Osteocyte (in vitro differentiated cells): ENCODE data around the gene TTI1. TPM values are rescaled to one million over a fixed set of nuclear protein-coding genes. Genes with fewer than 3 reads are reported as not detected.

Source experiments
- DNase-seq: peaks from one replicate; pipeline ENCODE4 v3.0.0; 2021; ENCODE audit warnings: mixed read lengths; ENCODE audit not compliant: unreplicated experiment; ENCODE audit errors: extremely low spot score
- H3K27ac Mint-ChIP-seq: one replicate; pipeline ENCODE4 v1.8.0; 2021; ENCODE audit warnings: mild to moderate bottlenecking, mixed read lengths; ENCODE audit not compliant: unreplicated experiment
- H3K27me3 Mint-ChIP-seq: one replicate; pipeline ENCODE4 v1.8.0; 2021; ENCODE audit warnings: mixed read lengths; ENCODE audit not compliant: unreplicated experiment
- H3K36me3 Mint-ChIP-seq: one replicate; pipeline ENCODE4 v1.8.0; 2021; ENCODE audit warnings: mixed read lengths; ENCODE audit not compliant: unreplicated experiment
- H3K4me1 Mint-ChIP-seq: one replicate; pipeline ENCODE4 v1.8.0; 2021; ENCODE audit warnings: mixed read lengths; ENCODE audit not compliant: unreplicated experiment
- H3K4me3 Mint-ChIP-seq: one replicate; pipeline ENCODE4 v1.8.0; 2021; ENCODE audit warnings: mild to moderate bottlenecking, moderate library complexity, mixed read lengths; ENCODE audit not compliant: unreplicated experiment
- H3K9me3 Mint-ChIP-seq: one replicate; pipeline ENCODE4 v1.8.0; 2021; ENCODE audit warnings: mixed read lengths; ENCODE audit not compliant: unreplicated experiment
- total RNA-seq: library from RNA; stranded (reverse); gene quantifications from 2 replicates; pipeline ENCODE4 v1.2.1, GENCODE V29; 2021
- TF ChIP-seq, protein P1 (sequence below): fragments of 200-600 bp; sonication (generic); IDR thresholded peaks from 2 replicates; pipeline ENCODE4 v1.5.0; 2021; ENCODE audit warnings: antibody characterized with exemption, mild to moderate bottlenecking, moderate library complexity

TTI1 gene
- total RNA-seq, 1 donor from 2014 or later: 16.2 TPM

DNA sequence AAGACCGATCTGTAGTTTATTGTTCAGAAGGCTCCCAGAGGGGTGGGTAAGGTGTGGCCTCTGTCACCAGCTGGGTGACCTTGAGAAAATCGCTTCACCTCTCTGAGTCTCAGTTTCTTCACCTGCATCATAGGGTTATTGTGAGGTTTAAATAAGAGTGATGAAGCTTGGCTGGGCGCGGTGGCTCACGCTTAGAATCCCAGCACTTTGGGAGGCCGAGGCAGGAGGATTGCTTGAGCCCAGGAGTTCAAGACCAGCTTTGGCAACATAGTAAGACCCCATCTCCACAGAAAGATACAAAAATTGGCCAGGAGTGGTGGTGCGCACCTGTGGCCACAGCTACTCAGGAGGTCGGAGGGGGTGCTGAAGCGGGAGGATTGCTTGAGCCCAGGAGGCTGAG lies 94.3 kb downstream of the TTI1 start:
- Mint-ChIP-seq H3K27me3 (no peaks in the 10 kb centered on the region), H3K4me3 (no peak overlapping the region), H3K27ac (no peak overlapping the region), H3K4me1 (no peaks in the 10 kb centered on the region), H3K36me3 (peaks cover 4% of the 10 kb centered on the region), H3K9me3 (no peaks in the 10 kb centered on the region)
- DNase-seq: no peak
- TF ChIP-seq, protein P1, sequence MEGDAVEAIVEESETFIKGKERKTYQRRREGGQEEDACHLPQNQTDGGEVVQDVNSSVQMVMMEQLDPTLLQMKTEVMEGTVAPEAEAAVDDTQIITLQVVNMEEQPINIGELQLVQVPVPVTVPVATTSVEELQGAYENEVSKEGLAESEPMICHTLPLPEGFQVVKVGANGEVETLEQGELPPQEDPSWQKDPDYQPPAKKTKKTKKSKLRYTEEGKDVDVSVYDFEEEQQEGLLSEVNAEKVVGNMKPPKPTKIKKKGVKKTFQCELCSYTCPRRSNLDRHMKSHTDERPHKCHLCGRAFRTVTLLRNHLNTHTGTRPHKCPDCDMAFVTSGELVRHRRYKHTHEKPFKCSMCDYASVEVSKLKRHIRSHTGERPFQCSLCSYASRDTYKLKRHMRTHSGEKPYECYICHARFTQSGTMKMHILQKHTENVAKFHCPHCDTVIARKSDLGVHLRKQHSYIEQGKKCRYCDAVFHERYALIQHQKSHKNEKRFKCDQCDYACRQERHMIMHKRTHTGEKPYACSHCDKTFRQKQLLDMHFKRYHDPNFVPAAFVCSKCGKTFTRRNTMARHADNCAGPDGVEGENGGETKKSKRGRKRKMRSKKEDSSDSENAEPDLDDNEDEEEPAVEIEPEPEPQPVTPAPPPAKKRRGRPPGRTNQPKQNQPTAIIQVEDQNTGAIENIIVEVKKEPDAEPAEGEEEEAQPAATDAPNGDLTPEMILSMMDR: no peak

DNA sequence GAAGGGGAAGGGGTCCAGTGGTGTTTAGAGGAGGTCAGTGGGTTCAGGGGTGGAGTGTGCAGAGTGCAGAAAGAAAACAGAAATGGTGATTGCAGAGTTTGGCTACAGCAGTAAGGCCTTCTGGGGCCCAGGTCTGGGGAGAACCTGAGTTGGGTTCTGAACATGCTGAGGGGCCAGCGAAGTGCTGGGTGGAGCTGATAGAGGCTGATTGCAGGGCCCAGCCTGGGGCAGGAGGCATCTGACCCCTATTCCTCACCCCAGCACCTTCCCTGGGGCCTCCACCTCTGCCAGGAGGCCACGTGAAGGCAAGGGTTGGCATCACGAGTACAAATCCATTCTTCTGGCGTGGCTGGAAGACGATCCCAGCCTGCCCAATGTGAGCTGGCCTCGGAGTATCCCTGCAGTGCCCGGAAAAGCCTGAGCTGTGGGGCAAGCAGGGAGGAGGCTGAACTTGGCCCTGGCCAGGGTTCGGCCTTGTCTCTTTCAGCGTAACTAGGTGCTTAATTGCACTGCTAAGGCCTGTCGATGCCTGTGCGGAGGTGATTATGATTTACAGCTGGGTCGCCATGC lies 95.0 kb downstream of the TTI1 start:
- Mint-ChIP-seq H3K27ac (no peak overlapping the region), H3K36me3 (peaks cover 4% of the 10 kb centered on the region), H3K4me3 (no peak overlapping the region), H3K4me1 (no peaks in the 10 kb centered on the region), H3K27me3 (no peaks in the 10 kb centered on the region), H3K9me3 (no peaks in the 10 kb centered on the region)
- TF ChIP-seq, protein P1: no peak
- DNase-seq: no peak

DNA sequence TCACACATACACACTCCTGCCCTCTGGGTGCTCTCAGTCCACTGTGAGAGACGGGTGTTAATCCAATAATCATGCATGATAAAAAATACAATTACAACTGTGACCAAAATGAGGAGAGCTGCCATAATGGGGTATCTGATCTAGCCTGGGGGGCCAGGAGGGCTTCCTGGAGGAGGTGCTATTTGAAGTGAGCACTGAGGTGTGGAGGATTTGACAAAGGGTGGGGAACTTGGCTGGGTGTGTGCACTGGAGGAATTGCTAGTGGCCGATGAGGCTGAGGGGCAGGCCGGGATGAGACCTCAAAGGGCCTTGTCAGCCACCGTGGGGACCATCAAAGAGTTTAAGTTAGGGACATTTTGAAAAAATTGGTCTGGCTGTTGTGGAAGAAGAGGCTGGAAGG lies 95.6 kb downstream of the TTI1 start:
- peaks cover 4% of the 10 kb centered on the region for H3K36me3 Mint-ChIP-seq
- TF ChIP-seq, protein P1: no peak
- H3K9me3 Mint-ChIP-seq: no peaks in the 10 kb centered on the region
- no peak overlapping the region for H3K27ac Mint-ChIP-seq
- H3K4me1 Mint-ChIP-seq: no peaks in the 10 kb centered on the region
- H3K4me3 Mint-ChIP-seq: no peak overlapping the region
- no peak for DNase-seq
- no peaks in the 10 kb centered on the region for H3K27me3 Mint-ChIP-seq

DNA sequence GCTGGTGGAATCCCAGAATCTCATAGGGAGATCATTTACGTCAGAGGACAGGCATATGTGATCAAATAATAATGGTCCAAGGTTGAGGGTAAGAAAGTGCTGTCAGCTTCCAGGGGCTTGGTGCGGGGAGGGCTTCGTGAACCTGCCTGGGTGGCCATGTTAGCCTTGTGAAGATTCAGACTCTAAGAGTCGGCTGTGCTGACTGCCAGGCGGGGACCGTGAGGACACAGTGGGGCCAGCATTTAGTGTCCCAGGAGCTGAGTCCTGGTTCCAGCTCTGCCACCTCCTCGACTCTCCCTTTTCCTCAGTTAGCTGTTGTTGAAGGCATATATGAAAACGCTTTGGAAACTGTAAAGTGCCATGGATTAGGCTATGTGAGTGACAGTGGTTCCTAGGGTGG lies 96.8 kb downstream of the TTI1 start:
- Mint-ChIP-seq H3K27ac (no peak overlapping the region), H3K27me3 (no peaks in the 10 kb centered on the region), H3K4me1 (no peaks in the 10 kb centered on the region), H3K9me3 (no peaks in the 10 kb centered on the region), H3K36me3 (peaks cover 4% of the 10 kb centered on the region), H3K4me3 (no peak overlapping the region)
- no peak for DNase-seq
- TF ChIP-seq, protein P1: no peak

DNA sequence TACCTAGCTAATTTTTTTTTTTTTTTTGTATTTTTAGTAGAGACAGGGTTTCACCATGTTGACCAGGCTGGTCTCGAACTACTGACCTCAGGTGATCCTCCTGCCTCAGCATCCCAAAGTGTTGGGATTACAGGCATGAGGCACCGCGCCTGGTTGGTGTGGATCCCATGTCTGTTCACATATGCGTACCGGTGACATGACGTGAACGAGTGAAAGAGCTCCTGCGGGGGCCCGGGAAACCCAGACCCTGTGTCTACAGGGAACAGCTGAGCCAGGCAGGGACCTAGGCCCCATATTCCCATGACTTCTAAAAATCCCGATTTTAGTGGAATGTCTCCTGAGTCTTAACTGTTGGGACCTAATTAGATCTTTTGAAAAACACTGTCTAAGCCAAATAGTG lies 97.2 kb downstream of the TTI1 start:
- TF ChIP-seq, protein P1: no peak
- DNase-seq: no peak
- Mint-ChIP-seq H3K27me3 (no peaks in the 10 kb centered on the region), H3K4me1 (no peaks in the 10 kb centered on the region), H3K9me3 (no peaks in the 10 kb centered on the region), H3K4me3 (no peak overlapping the region), H3K27ac (no peak overlapping the region), H3K36me3 (peaks cover 4% of the 10 kb centered on the region)
